Neuronal stem cell (in vitro differentiated cells): ENCODE measurements around the gene IZUMO2.
A peak's percentile ranks its signal among the peaks of the same experiment; 100 is the strongest.

Source experiments
- DNase-seq: peaks from one replicate; pipeline ENCODE4 v3.0.0-alpha.2; 2013; ENCODE audit warnings: low spot score
- H2AFZ ChIP-seq: one replicate; pipeline ENCODE4 v1.6.1; 2013; ENCODE audit warnings: mild to moderate bottlenecking, low read length, inconsistent platforms
- H2AK5ac ChIP-seq: 2 replicates; pipeline ENCODE4 v1.6.1; 2013; ENCODE audit warnings: low read depth, mild to moderate bottlenecking, inconsistent platforms, low read length, moderate library complexity, mixed read lengths
- H2BK120ac ChIP-seq: 2 replicates; pipeline ENCODE4 v1.6.1; 2013; ENCODE audit warnings: low read depth, mild to moderate bottlenecking, inconsistent platforms, low read length, moderate library complexity, mixed read lengths
- H2BK12ac ChIP-seq: one replicate; pipeline ENCODE4 v1.6.1; 2013; ENCODE audit warnings: low read length, inconsistent platforms
- H2BK15ac ChIP-seq: 2 replicates; pipeline ENCODE4 v1.6.1; 2013; ENCODE audit warnings: mild to moderate bottlenecking, low read length, inconsistent platforms, mixed read lengths
- H2BK5ac ChIP-seq: one replicate; pipeline ENCODE4 v1.6.1; 2013; ENCODE audit warnings: inconsistent platforms, mild to moderate bottlenecking, low read length, moderate library complexity
- H3K14ac ChIP-seq: one replicate; pipeline ENCODE4 v1.6.1; 2013; ENCODE audit warnings: low read length, inconsistent platforms
- H3K18ac ChIP-seq: 2 replicates; pipeline ENCODE4 v1.6.1; 2013; ENCODE audit warnings: low read length, inconsistent platforms
- H3K23ac ChIP-seq: 2 replicates; pipeline ENCODE4 v1.6.1; 2013; ENCODE audit warnings: low read depth, mild to moderate bottlenecking, mixed read lengths, low read length, inconsistent platforms; ENCODE audit not compliant: poor library complexity
- H3K27ac ChIP-seq: replicated peaks from 3 replicates; pipeline ENCODE4 v1.5.1; 2013; ENCODE audit warnings: low read length, inconsistent platforms
- H3K27me3 ChIP-seq, 3 experiments: 2 replicates each; pipeline ENCODE4 v1.6.1; 2013; ENCODE audit warnings: low read length in 3 of 3, mild to moderate bottlenecking in 2 of 3, inconsistent platforms in 1 of 3, low read depth in 1 of 3, mixed read lengths in 1 of 3, moderate library complexity in 1 of 3; ENCODE audit not compliant: control insufficient read depth in 3 of 3, insufficient read depth in 3 of 3
- H3K36me3 ChIP-seq, 2 donors: replicated peaks in 1 of 2; 2 replicates each; pipeline ENCODE4 v1.6.1; 2013; ENCODE audit warnings: low read length in 2 of 2; ENCODE audit not compliant: control insufficient read depth in 2 of 2, insufficient read depth in 2 of 2
- H3K4ac ChIP-seq: 2 replicates; pipeline ENCODE4 v1.6.1; 2013; ENCODE audit warnings: inconsistent platforms, mild to moderate bottlenecking, low read length, moderate library complexity
- H3K4me1 ChIP-seq, 2 donors: 1 replicate in 1 of 2; 2 replicates in 1 of 2; pipeline ENCODE4 v1.6.1; 2013; ENCODE audit warnings: low read length in 2 of 2, low read depth in 1 of 2; ENCODE audit not compliant: control insufficient read depth in 2 of 2, insufficient read depth in 1 of 2
- H3K4me2 ChIP-seq: one replicate; pipeline ENCODE4 v1.6.1; 2013; ENCODE audit warnings: mild to moderate bottlenecking, low read length, inconsistent platforms; ENCODE audit not compliant: insufficient read depth, poor library complexity, severe bottlenecking
- H3K4me3 ChIP-seq, 2 donors: 2 replicates each; pipeline ENCODE4 v1.5.1; 2013; ENCODE audit warnings: low read length in 2 of 2, mild to moderate bottlenecking in 2 of 2, inconsistent platforms in 1 of 2, moderate library complexity in 1 of 2
- H3K79me1 ChIP-seq: one replicate; pipeline ENCODE4 v1.6.1; 2013; ENCODE audit warnings: low read depth, mild to moderate bottlenecking, inconsistent platforms, low read length, moderate library complexity
- H3K9ac ChIP-seq: one replicate; pipeline ENCODE4 v1.6.1; 2013; ENCODE audit warnings: mild to moderate bottlenecking, low read depth, low read length, inconsistent platforms; ENCODE audit not compliant: poor library complexity
- H3K9me3 ChIP-seq, 2 donors: replicated peaks in 1 of 2; 2 replicates each; pipeline versions ENCODE3 to v1.6.1; 2013; ENCODE audit warnings: low read length in 2 of 2, mild to moderate bottlenecking in 2 of 2, inconsistent platforms in 1 of 2, low read depth in 1 of 2, mixed read lengths in 1 of 2, moderate library complexity in 1 of 2; ENCODE audit not compliant: control insufficient read depth in 2 of 2, insufficient read depth in 1 of 2
- H4K8ac ChIP-seq: one replicate; pipeline ENCODE4 v1.6.1; 2013; ENCODE audit warnings: low read depth, mild to moderate bottlenecking, inconsistent platforms, low read length, moderate library complexity
- H4K91ac ChIP-seq: one replicate; pipeline ENCODE4 v1.6.1; 2013; ENCODE audit warnings: low read length, low read depth, mild to moderate bottlenecking, inconsistent platforms; ENCODE audit not compliant: poor library complexity
- WGBS, 2 donors: extraction: QIAGEN DNeasy Blood & Tissue Kit; methylation state at CpG; one replicate each; pipeline ENCODE4 v1.1.7; 2013; ENCODE audit warnings: missing lambda C conversion rate in 2 of 2, mixed read lengths in 1 of 2; ENCODE audit not compliant: insufficient read length in 2 of 2, insufficient replicate concordance in 1 of 2; ENCODE audit errors: extremely low coverage in 2 of 2; 5-methylcytosine and 5-hydroxymethylcytosine counted together

Gene IZUMO2

DNA sequence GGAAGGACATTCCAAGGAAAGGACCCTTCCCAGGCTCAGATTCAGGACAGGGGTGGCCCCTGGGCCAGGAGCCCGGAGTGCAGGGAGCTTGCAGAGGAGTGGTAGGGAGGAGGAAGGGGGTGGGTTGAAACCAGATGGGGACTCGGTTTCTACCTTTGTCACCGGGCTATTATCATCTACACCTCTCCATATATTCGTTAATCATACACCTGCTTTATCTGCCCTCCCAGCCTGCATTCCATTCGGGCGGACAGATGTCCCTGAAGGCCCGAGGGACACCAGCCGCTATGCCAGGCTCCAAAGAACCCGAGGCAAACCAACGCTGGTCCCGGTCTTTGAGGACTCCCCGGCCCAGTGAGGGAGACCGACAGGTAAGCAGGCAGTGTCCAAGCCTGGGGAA is 24.9 kb upstream of the IZUMO2 start:
- H3K14ac ChIP-seq = no peak overlapping the region
- H3K23ac ChIP-seq = no peak overlapping the region
- H2AK5ac ChIP-seq = no peak overlapping the region
- peaks cover 0 to 2% of the 10 kb centered on the region in 2 donors for H3K9me3 ChIP-seq
- H2BK120ac ChIP-seq = no peak overlapping the region
- H2AFZ ChIP-seq = no peak overlapping the region
- no peak overlapping the region for H2BK15ac ChIP-seq
- no peak overlapping the region for H3K4me2 ChIP-seq
- H3K27me3 ChIP-seq = peaks cover 0 to 2% (median 0%) of the 10 kb centered on the region in 3 experiments
- peak overlapping the region; percentile 76 for H3K18ac ChIP-seq
- H3K4me3 ChIP-seq = no peak overlapping the region
- no peak overlapping the region for H3K9ac ChIP-seq
- H3K27ac ChIP-seq = no peak overlapping the region
- H3K79me1 ChIP-seq = no peaks in the 10 kb centered on the region
- no peak overlapping the region for H4K91ac ChIP-seq
- H4K8ac ChIP-seq = no peak overlapping the region
- no peak for DNase-seq
- no peak overlapping the region for H2BK12ac ChIP-seq
- no CpG with 5 or more reads among the region's 13 CpGs for WGBS, 2 donors
- H3K4me1 ChIP-seq = no peaks in the 10 kb centered on the region
- peaks cover 0 to 2% of the 10 kb centered on the region in 2 donors for H3K36me3 ChIP-seq
- H2BK5ac ChIP-seq = no peak overlapping the region
- H3K4ac ChIP-seq = no peak overlapping the region

DNA sequence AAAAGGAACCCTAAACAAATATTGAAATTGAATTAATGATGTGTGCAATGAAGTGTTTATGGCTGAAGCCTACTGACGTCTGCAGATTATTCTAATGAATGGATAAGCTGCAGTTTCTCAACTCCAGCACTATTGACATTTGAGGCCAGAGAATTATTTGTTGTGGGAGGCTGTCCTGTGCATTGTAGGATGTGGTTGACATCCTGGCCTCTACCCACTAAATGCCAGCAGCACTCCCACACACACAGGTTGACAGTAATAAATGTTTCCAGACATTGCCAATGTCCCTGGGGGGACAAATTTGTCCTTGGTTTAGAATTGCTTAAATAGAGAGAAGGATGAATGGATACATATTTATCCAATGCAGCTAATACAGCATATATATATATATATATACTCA is 21.1 kb upstream of the IZUMO2 start:
- Histone ChIP-seq H2BK15ac (no peak overlapping the region), H4K91ac (no peak overlapping the region)
- WGBS, 2 donors = no CpG with 5 or more reads among the region's 1 CpG

DNA sequence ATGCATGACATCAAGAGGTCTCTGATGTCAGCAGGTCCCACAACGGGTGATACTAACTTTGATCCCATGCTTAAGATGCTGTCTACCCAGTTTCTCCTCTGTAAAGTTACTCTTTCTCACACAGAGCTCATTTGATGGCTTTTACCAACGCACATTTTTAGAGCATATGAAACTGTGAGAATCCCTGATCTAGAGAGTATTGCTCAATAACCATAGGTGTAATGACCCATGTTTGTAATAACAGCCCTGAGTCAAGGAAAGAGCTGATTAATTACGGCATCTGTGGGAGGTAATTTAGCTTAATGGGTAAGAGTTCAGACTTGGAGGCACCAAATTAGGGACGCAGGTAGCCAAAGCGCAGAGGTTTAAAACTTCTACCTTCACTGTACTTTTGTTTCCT is 18.0 kb upstream of the IZUMO2 start:
- H3K27ac ChIP-seq = no peak overlapping the region
- H2AK5ac ChIP-seq = no peak overlapping the region
- H2BK5ac ChIP-seq = no peak overlapping the region
- DNase-seq = no peak
- H3K4me3 ChIP-seq = no peak overlapping the region
- H2AFZ ChIP-seq = no peak overlapping the region
- H2BK120ac ChIP-seq = no peak overlapping the region
- H3K4ac ChIP-seq = no peak overlapping the region
- H3K4me1 ChIP-seq = no peaks in the 10 kb centered on the region
- no peaks in the 10 kb centered on the region for H3K36me3 ChIP-seq
- H3K27me3 ChIP-seq = no peaks in the 10 kb centered on the region
- H3K9me3 ChIP-seq = peaks cover 0 to 2% of the 10 kb centered on the region in 2 donors
- H3K18ac ChIP-seq = no peak overlapping the region
- H2BK15ac ChIP-seq = no peak overlapping the region
- no peaks in the 10 kb centered on the region for H3K79me1 ChIP-seq
- H4K8ac ChIP-seq = no peak overlapping the region
- H3K14ac ChIP-seq = no peak overlapping the region
- no peak overlapping the region for H3K4me2 ChIP-seq
- no CpG with 5 or more reads among the region's 5 CpGs for WGBS, 2 donors
- H3K9ac ChIP-seq = no peak overlapping the region
- H4K91ac ChIP-seq = no peak overlapping the region
- H2BK12ac ChIP-seq = no peak overlapping the region
- no peak overlapping the region for H3K23ac ChIP-seq

More for the DNA sequence above, 21.1 kb upstream of the IZUMO2 start:
- Histone ChIP-seq H3K9ac (no peak overlapping the region), H3K18ac (no peak overlapping the region), H3K4ac (no peak overlapping the region), H3K79me1 (no peaks in the 10 kb centered on the region), H3K27me3 (no peaks in the 10 kb centered on the region), H2BK5ac (no peak overlapping the region), H3K9me3 (peaks cover 0 to 2% of the 10 kb centered on the region in 2 donors), H3K36me3 (peaks cover 0 to under 1% of the 10 kb centered on the region in 2 donors), H4K8ac (no peak overlapping the region), H3K23ac (no peak overlapping the region), H3K27ac (no peak overlapping the region), H2AFZ (no peak overlapping the region), H2BK120ac (no peak overlapping the region), H3K4me2 (no peak overlapping the region), H3K4me3 (no peak overlapping the region), H2AK5ac (no peak overlapping the region), H3K4me1 (no peaks in the 10 kb centered on the region), H3K14ac (no peak overlapping the region), H2BK12ac (no peak overlapping the region)
- DNase-seq = no peak

DNA sequence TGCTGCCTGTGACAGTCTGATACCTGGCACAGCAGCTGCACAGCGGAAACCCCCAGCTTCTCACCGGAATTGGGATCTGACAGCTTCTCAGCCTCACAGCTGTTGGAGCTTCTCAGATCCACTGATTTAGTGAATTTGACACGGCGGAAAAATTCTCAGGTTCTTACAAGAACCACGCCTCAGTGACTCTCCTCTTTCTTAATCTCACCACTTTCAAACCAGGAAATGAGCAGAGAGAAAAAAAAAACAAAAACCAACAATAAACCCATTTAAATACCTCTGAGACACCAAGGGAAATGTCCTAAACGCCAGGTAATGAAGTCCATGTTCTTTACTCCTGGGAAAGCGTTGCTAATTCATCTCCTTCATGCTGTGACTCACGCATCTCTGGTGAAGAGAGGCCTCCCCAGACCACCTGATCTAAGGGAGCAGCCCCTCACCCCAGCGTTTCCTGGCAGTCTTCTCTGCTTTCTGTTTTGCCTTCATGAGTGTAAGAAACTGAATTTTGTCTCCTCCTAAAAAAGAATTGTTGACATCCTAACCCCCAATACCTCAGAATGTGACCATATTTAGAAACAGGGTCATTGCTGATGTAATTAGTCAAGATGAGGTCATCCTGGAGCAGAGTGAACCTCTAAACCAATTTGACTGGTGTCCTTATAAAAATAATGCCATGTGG is 15.9 kb upstream of the IZUMO2 start:
- no peak overlapping the region for H3K23ac ChIP-seq
- DNase-seq = no peak
- no peak overlapping the region for H3K9ac ChIP-seq
- H3K4me2 ChIP-seq = no peak overlapping the region
- H3K4me3 ChIP-seq = no peak overlapping the region
- no peak overlapping the region for H4K91ac ChIP-seq
- no peak overlapping the region for H2BK5ac ChIP-seq
- no peak overlapping the region for H3K27ac ChIP-seq
- H3K4me1 ChIP-seq = no peaks in the 10 kb centered on the region
- peaks cover 0 to 2% of the 10 kb centered on the region in 2 donors for H3K9me3 ChIP-seq
- no peak overlapping the region for H4K8ac ChIP-seq
- no peak overlapping the region for H2AFZ ChIP-seq
- no peak overlapping the region for H2AK5ac ChIP-seq
- H3K4ac ChIP-seq = no peak overlapping the region
- no peaks in the 10 kb centered on the region for H3K79me1 ChIP-seq
- no peak overlapping the region for H3K18ac ChIP-seq
- no peak overlapping the region for H2BK120ac ChIP-seq
- H2BK12ac ChIP-seq = no peak overlapping the region
- H3K27me3 ChIP-seq = peaks cover 0 to 3% (median 0%) of the 10 kb centered on the region in 3 experiments
- H3K36me3 ChIP-seq = no peaks in the 10 kb centered on the region
- no CpG with 5 or more reads among the region's 9 CpGs for WGBS, 2 donors
- H3K14ac ChIP-seq = no peak overlapping the region
- H2BK15ac ChIP-seq = no peak overlapping the region
